GM13976 (cell line): Measurements from ENCODE around the gene SCGB1D4.

Experiments
- DNase-seq: peaks from one replicate; pipeline ENCODE4 v3.0.0; 2012; ENCODE audit warnings: low spot score
- in situ Hi-C: fragments of 300-500 bp; cut with MboI; formaldehyde crosslinking; loops from one replicate; pipeline ENCODE4 v1.12.0; 2022; ENCODE audit warnings: low sequenced_read_pairs, mixed read lengths, inconsistent platforms; ENCODE audit not compliant: unreplicated experiment
- TF ChIP-seq, protein P1 (sequence below): IDR thresholded peaks from 2 replicates; pipeline ENCODE4 v1.5.1; 2012; ENCODE audit warnings: borderline replicate concordance, mild to moderate bottlenecking; ENCODE audit not compliant: insufficient read depth; ENCODE audit errors: extremely low read depth, missing control alignments, control extremely low read depth

Gene SCGB1D4

DNA sequence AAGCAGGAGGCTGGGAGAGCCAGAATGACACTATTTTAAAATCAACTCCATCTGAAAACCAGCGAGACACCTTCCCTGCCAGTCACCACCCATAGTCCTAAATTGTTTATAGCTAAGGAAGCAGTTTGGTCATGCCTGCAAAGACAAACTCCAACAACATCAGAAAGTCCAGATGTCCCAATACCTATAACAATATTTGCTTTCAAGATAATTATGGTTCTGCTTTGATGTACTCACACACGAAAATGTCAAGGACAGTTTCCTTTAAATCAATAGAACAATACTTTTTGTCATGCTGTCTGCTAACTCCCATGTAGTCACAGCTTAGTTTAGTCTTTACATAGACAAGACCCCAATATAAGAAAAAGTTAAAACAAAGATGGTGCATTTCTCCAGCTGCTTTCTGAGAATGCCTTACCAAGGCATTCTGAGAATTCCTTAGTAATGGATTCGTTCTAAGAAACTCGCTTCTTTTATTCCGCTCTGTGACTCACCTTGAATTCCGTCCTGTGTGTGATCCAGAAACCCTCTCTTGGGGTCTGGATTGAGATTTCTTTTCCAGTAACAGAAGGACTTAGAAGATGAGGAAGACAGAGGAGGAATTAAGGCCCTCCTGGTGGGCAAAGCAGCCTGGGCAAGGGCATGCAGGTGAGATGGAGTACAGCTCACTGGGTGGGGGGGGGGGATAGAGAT lies 38.5 kb downstream of the SCGB1D4 start:
- TF ChIP-seq, protein P1, sequence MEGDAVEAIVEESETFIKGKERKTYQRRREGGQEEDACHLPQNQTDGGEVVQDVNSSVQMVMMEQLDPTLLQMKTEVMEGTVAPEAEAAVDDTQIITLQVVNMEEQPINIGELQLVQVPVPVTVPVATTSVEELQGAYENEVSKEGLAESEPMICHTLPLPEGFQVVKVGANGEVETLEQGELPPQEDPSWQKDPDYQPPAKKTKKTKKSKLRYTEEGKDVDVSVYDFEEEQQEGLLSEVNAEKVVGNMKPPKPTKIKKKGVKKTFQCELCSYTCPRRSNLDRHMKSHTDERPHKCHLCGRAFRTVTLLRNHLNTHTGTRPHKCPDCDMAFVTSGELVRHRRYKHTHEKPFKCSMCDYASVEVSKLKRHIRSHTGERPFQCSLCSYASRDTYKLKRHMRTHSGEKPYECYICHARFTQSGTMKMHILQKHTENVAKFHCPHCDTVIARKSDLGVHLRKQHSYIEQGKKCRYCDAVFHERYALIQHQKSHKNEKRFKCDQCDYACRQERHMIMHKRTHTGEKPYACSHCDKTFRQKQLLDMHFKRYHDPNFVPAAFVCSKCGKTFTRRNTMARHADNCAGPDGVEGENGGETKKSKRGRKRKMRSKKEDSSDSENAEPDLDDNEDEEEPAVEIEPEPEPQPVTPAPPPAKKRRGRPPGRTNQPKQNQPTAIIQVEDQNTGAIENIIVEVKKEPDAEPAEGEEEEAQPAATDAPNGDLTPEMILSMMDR, result no peak
- in situ Hi-C loops, result no loop called here
- DNase-seq, result no peak

DNA sequence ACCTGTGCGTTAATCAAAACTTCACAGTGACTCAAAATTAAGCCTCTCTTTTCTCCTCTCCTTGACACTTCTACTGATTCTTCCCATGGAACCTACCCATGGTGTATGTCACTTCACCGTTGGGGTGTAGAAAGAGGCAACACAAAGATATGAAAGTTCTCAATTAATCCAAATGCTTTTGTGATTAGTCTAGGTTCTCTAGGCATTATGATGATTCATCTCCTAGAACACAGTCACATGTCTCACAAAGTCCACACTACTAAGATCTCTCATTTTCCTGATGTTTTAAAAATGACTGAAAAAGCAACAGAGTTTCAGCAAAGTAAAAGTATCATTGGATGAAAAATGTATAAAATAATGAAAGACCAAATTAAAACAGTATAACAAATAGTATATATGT lies 42.6 kb downstream of the SCGB1D4 start:
- no peak for DNase-seq
- TF ChIP-seq, protein P1, result no peak
- in situ Hi-C loops, result no loop called here

DNA sequence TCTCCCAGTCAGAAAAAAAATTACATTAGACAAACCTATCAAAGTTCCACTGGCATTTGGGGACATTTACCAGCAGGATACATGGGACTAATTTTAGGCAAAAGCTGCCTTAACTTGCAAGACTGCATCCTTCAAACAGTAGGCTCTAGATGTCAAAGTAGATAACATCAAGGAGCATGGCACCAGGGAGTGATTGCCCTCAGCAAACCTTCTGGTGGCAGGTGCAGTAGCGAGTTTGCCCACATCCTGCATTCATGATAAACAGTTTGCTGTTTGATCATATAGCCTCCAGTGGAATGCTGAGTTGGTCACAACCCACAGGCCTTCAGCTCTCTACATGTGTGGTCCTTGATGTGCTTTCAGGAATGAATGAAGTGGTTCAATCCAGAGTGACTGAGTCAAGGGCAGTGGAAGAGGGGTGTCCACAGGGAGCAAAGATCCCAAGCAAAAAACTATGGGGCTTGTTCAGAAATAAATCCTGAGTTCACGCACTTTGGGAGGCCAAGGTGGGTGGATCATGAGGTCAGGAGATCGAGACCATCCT lies 44.8 kb downstream of the SCGB1D4 start:
- in situ Hi-C loops, result no loop called here
- TF ChIP-seq, protein P1, result no peak
- DNase-seq, result no peak

DNA sequence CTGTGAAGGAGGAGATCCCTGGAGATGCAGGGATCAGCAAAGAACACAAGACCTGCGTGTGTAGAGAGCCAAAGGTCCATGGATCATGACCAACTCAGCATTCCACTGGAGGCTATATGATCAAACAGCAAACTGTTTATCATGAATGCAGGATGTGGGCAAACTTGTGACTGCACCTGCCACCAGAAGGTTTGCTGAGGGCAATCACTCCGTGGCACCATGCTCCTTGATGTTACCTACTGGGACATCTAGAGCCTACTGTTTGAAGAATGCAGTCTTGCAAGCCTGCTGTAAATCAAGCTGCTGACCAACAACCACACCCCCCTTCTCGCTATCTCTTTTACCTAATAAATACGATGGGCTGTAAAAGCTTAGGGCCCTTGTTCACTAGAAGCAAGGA lies 47.2 kb downstream of the SCGB1D4 start:
- in situ Hi-C loops, result no loop called here

More for the DNA sequence above, 47.2 kb downstream of the SCGB1D4 start:
- DNase-seq, result no peak
- TF ChIP-seq, protein P1, result no peak
